Measurements from ENCODE around the gene PCDHA4. TPM values are rescaled to one million over a fixed set of nuclear protein-coding genes. Genes with fewer than 3 reads are reported as not detected.
"Not testable (repeated sequence)": the region's sequence is repeated elsewhere in the genome, so short reads cannot be mapped to it uniquely, and the experiment has no call there.

PCDHA4 gene
- 1 to 10 TPM in 2 of 4 donors, under 1 TPM in 2; 0.49 to 1.7 (median 0.91) TPM for polyA plus RNA-seq (ENCODE audit: insufficient read length in 4 of 4)

DNA sequence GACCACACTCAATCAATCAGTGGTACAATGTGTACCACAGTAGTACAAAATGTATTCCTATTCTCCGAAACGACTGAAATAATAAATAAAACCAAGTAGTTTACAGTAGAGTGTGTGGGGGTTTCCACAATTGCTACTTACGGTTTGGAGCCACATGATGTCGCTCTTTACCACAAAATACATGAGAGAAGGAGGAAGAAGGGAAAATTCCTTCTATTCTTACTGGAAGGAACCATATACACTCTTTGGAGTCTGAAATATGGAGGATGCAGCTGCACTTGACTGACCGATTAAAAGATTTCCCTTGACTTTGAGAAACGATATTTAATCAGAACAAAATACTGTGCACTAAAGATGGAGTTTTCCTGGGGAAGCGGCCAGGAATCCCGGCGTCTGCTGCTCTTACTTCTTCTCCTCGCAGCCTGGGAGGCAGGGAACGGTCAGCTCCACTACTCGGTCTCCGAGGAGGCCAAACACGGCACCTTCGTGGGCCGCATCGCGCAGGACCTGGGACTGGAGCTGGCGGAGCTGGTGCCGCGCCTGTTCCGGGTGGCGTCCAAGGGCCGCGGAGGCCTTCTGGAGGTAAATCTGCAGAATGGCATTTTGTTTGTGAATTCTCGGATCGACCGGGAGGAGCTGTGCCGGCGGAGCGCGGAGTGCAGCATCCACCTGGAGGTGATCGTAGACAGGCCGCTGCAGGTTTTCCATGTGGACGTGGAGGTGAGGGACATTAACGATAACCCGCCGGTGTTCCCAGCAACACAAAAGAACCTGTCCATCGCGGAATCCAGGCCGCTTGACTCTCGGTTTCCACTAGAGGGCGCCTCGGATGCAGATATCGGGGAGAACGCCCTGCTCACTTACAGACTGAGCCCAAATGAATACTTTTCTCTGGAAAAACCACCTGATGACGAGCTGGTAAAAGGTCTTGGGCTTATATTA lies at the start of gene PCDHA4:
PCDHA4 (plus strand) TSS at position 235 of the 942 bp plus-strand sequence.
- no peak for DNase-seq (ENCODE audit: low read depth in 4 of 4, low spot score in 2 of 4)

DNA sequence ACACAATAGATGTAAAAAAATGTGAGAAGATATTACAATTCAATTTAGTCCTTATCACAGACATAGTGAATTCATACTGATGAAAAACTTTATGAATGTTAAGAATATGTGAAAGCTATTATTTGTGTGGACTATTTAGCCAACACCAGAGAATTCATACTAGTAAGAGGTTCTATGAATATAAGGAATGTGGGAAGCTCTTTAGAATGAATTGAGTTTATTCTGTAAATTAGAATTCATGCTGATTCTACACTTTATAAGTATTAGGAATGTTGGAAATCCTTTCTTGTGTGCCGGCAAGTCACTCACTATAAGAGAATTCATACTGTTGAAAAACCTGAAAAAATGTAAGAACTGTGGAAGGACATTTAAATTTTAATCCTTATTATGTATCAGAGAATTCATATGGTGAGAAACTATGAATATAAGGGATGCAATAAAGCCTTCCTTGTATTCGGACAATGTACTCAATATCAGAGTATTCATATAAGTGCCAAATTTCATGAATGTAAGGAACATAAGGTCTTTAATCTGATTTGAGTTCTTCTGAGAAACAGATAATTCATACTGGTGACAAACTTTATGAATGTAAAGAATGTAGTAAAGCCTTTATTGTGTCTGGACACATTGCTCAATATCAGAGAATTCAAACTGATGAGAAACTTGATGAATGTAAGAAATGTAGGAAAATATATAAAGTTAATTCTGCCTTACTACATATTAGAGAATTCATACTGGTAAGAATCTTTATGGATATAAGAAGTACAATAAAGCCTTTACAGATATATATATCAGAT lies 42.5 kb upstream of the PCDHA4 start:
- no peak for DNase-seq (ENCODE audit: low read depth in 4 of 4, low spot score in 2 of 4)

GRCh38 chr5:140767444-140767843 lies 39.4 kb upstream of the PCDHA4 start:
- DNase-seq (ENCODE audit: low read depth in 4 of 4, low spot score in 2 of 4): no peak

DNA sequence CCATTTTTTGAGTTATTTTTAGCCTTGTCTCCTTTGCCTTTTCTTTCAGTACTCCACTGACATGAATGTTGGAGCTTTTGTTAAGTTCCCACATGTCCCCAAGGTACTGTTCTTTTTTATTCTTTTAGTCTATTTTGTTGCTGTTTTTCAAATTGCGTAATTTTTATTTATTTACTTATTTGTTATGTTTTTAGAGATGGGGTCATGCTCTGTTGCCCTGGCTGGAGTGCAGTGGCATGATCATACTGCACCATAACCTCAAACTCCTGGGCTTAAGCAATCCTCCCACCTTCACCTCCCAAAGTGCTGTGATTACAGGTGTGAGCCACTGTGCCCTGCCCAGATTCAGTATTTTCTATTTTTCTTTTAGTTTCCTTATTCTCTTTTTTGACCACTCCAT lies 26.4 kb upstream of the PCDHA4 start:
- no peak for DNase-seq (ENCODE audit: low read depth in 4 of 4, low spot score in 2 of 4)

DNA sequence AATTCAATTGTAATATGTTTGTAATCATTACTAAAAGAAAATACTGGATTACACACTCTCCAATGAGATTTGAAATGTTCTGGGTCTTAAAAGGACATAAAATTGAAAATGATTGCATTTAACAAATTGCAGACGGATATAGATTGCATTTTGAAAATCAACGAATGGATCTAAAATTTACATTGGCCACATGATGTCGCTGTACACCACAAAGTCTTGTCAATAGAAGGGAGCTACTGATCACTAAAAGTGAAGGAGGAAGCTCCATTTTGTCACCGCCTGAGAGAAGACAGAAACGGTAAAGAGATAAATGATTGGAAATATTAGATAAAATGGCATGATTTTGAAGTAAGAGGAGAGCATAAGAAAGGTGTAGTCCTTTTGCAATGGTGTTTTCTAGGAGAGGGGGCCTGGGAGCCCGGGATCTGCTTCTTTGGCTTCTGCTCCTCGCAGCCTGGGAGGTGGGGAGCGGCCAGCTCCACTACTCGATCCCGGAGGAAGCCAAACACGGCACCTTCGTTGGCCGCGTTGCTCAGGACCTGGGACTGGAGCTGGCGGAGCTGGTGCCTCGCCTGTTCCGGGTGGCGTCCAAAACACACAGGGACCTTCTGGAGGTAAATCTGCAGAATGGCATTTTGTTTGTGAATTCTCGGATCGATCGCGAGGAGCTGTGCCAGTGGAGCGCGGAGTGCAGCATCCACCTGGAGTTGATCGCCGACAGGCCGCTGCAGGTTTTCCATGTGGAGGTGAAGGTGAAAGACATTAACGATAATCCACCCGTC lies 20.8 kb upstream of the PCDHA4 start, which contains the start of gene PCDHA1:
PCDHA1 (plus strand) TSS at position 236 of the 782 bp plus-strand sequence.
- no peak for DNase-seq (ENCODE audit: low read depth in 4 of 4, low spot score in 2 of 4)

DNA sequence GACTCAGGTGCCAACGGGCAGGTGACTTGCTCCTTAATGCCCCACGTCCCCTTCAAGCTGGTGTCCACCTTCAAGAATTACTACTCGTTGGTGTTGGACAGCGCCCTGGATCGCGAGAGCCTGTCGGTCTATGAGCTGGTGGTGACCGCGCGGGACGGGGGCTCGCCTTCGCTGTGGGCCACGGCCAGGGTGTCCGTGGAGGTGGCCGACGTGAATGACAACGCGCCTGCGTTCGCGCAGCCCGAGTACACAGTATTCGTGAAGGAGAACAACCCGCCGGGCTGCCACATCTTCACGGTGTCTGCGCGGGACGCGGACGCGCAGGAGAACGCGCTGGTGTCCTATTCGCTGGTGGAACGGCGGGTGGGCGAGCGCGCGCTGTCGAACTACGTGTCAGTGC lies 19.4 kb upstream of the PCDHA4 start:
- DNase-seq (ENCODE audit: low read depth in 4 of 4, low spot score in 2 of 4): not testable (repeated sequence)

- DNase-seq (ENCODE audit: low read depth in 4 of 4, low spot score in 2 of 4): not testable (repeated sequence)
Observed at GRCh38 chr5:140787849-140788504, 18.9 kb upstream of the PCDHA4 start.

GRCh38 chr5:140791089-140791488 lies 15.8 kb upstream of the PCDHA4 start:
- DNase-seq (ENCODE audit: low read depth in 4 of 4, low spot score in 2 of 4): no peak

DNA sequence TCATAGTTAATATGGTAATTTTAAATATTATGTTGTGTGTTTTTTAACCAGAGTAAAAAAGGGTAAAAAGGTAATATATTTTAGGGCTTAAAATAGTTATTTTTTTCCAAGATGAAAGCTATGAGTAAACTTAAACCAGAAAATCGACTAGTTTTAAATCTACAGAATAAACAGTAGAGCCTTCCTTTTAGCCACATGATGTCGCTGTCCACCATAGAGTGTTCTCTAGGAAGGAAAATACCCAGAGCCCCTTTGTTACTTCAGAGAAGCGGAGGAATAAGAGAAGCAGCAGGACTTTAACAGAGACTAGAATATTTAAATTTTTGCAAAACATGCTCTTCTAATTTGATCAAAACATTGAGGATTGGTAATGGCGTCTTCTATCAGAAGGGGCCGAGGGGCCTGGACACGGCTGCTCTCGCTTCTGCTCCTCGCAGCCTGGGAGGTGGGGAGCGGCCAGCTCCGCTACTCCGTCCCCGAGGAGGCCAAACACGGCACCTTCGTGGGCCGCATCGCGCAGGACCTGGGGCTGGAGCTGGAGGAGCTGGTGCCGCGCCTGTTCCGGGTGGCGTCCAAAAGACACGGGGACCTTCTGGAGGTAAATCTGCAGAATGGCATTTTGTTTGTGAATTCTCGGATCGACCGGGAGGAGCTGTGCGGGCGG lies 12.1 kb upstream of the PCDHA4 start, which contains the start of gene PCDHA2:
PCDHA2 (plus strand) TSS at position 258 of the 664 bp plus-strand sequence.
- DNase-seq (ENCODE audit: low read depth in 4 of 4, low spot score in 2 of 4): no peak

DNA sequence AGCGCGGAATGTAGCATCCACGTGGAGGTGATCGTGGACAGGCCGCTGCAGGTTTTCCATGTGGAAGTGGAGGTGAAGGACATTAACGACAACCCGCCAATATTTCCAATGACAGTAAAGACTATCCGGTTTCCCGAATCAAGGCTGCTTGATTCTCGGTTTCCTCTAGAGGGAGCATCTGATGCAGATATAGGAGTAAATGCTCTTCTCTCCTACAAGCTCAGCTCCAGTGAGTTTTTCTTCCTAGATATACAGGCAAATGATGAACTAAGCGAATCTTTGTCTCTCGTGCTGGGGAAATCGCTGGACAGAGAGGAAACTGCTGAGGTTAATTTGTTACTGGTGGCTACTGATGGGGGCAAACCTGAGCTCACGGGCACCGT lies 11.6 kb upstream of the PCDHA4 start:
- DNase-seq (ENCODE audit: low read depth in 4 of 4, low spot score in 2 of 4): no peak

- not testable (repeated sequence) for DNase-seq (ENCODE audit: low read depth in 4 of 4, low spot score in 2 of 4)
Observed at GRCh38 chr5:140796072-140796717, 10.7 kb upstream of the PCDHA4 start.

GRCh38 chr5:140796718-140797095 lies 10.2 kb upstream of the PCDHA4 start:
- DNase-seq (ENCODE audit: low read depth in 4 of 4, low spot score in 2 of 4): no peak

DNA sequence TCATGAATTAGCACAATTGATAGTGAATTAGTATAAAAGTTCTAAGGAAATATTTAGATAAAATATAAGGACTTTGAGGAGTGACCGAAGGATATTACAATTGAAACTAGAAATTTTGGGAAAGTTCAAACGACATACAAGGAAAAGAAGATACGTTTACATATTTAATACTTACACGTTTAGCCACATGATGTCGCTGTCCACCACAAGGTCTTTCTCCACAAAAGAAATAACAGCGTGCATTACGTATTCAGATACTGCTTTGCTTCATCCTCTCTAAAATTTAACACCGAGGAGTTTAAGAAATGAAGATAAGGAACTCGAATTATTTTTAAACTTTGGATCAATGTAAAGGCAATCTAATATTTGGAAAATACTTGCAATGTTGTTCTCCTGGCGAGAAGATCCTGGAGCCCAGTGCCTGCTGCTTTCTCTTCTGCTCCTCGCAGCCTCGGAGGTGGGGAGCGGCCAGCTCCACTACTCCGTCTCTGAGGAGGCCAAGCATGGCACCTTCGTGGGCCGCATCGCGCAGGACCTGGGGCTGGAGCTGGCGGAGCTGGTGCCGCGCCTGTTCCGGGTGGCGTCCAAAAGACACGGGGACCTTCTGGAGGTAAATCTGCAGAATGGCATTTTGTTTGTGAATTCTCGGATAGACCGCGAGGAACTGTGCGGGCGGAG lies 5.9 kb upstream of the PCDHA4 start, which contains the start of gene PCDHA3:
PCDHA3 (plus strand) TSS at position 242 of the 678 bp plus-strand sequence.
- DNase-seq (ENCODE audit: low read depth in 4 of 4, low spot score in 2 of 4): no peak

GRCh38 chr5:140801494-140801841 lies 5.4 kb upstream of the PCDHA4 start:
- DNase-seq (ENCODE audit: low read depth in 4 of 4, low spot score in 2 of 4): no peak

DNA sequence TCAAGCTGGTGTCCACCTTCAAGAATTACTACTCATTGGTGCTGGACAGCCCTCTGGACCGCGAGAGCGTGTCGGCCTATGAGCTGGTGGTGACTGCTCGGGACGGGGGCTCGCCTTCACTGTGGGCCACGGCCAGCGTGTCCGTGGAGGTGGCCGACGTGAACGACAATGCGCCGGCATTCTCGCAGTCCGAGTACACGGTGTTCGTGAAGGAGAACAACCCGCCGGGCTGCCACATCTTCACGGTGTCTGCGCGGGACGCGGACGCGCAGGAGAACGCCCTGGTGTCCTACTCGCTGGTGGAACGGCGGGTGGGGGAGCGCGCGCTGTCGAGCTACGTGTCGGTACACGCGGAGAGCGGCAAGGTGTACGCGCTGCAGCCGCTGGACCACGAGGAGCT lies 4.5 kb upstream of the PCDHA4 start:
- DNase-seq (ENCODE audit: low read depth in 4 of 4, low spot score in 2 of 4): not testable (repeated sequence)

GRCh38 chr5:140802781-140803271 lies 4.0 kb upstream of the PCDHA4 start:
- DNase-seq (ENCODE audit: low read depth in 4 of 4, low spot score in 2 of 4): no peak

DNA sequence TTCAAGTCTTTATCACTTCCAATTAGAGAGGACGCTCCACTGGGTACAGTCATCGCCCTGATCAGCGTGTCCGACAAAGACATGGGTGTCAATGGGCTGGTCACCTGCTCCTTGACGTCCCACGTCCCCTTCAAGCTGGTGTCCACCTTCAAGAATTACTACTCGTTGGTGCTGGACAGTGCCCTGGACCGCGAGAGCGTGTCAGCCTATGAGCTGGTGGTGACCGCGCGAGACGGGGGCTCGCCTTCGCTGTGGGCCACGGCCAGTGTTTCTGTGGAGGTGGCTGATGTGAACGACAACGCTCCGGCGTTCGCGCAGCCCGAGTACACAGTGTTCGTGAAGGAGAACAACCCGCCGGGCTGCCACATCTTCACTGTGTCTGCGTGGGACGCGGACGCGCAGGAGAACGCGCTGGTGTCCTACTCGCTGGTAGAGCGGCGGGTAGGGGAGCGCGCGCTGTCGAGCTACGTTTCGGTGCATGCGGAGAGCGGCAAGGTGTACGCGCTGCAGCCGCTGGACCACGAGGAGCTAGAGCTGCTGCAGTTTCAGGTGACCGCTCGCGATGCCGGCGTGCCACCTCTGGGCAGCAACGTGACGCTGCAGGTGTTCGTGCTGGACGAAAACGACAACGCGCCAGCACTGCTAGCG lies 1.5 kb downstream of the PCDHA4 start:
- not testable (repeated sequence) for DNase-seq (ENCODE audit: low read depth in 4 of 4, low spot score in 2 of 4)

DNA sequence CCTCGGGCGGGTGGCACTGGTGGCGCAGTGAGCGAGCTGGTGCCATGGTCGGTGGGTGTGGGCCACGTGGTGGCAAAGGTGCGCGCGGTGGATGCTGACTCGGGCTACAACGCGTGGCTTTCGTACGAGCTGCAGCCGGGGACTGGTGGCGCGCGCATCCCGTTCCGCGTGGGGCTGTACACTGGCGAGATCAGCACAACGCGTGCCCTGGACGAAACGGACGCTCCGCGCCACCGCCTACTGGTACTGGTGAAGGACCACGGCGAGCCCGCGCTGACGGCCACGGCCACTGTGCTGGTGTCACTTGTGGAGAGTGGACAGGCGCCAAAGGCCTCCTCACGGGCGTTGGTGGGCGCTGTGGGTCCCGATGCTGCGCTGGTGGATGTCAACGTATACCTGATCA lies 2.0 kb downstream of the PCDHA4 start:
- DNase-seq (ENCODE audit: low read depth in 4 of 4, low spot score in 2 of 4): no peak
